H1 (cell line): ENCODE data around the gene HS3ST3B1. TPM values are rescaled to one million over a fixed set of nuclear protein-coding genes. Genes with fewer than 3 reads are reported as not detected.

Experiments used
- CTCF ChIA-PET: fragments of 300-600 bp; sonication (Branson Sonifier 250); formaldehyde crosslinking; loops from one replicate; lab custom pipeline; 2021; ENCODE audit not compliant: partially characterized antibody; lab: Charles Lee
- POLR2A ChIA-PET: fragments of 300-600 bp; sonication (Branson Sonifier 250); formaldehyde crosslinking; loops from one replicate; lab custom pipeline; 2021; ENCODE audit warnings: inconsistent platforms; ENCODE audit not compliant: partially characterized antibody; lab: Charles Lee
- DNase-seq, 2 experiments: peaks; one replicate each; pipeline versions ENCODE4 v3.0.0 to v3.0.0-alpha.2; 2010 to 2022; ENCODE audit warnings: low spot score in 2 of 2, low read depth in 1 of 2, mixed read lengths in 1 of 2
- FAIRE-seq: peaks from 2 replicates; lab custom pipeline; 2011; peaks lifted over from hg19 to GRCh38; lab: Jason Lieb, UNC
- H2AFZ ChIP-seq: 2 replicates; pipeline ENCODE4 v1.8.1; 2012; ENCODE audit warnings: low read length, inconsistent platforms
- H2AK5ac ChIP-seq: 2 replicates; pipeline ENCODE4 v1.6.1; 2013; ENCODE audit warnings: low read depth, low read length
- H2BK120ac ChIP-seq: replicated peaks from 2 replicates; pipeline ENCODE3; 2013; ENCODE audit warnings: low read depth, low read length, inconsistent platforms
- H2BK12ac ChIP-seq: 2 replicates; pipeline ENCODE4 v1.6.1; 2013; ENCODE audit warnings: low read depth, low read length
- H2BK15ac ChIP-seq: 2 replicates; pipeline ENCODE4 v1.6.1; 2013; ENCODE audit warnings: low read length
- H2BK20ac ChIP-seq: 2 replicates; pipeline ENCODE4 v1.6.1; 2013; ENCODE audit warnings: low read length
- H2BK5ac ChIP-seq: 2 replicates; pipeline ENCODE4 v1.6.1; 2013; ENCODE audit warnings: low read depth, low read length
- H3K14ac ChIP-seq: 2 replicates; pipeline ENCODE4 v1.6.1; 2013; ENCODE audit warnings: inconsistent platforms; ENCODE audit not compliant: insufficient read length
- H3K18ac ChIP-seq: 2 replicates; pipeline ENCODE4 v1.6.1; 2013; ENCODE audit warnings: low read length; ENCODE audit errors: extremely low read depth
- H3K23ac ChIP-seq: 2 replicates; pipeline ENCODE4 v1.6.1; 2013; ENCODE audit warnings: inconsistent platforms; ENCODE audit not compliant: insufficient read length
- H3K23me2 ChIP-seq: 2 replicates; pipeline ENCODE4 v1.6.1; 2013; ENCODE audit warnings: low read depth, low read length
- H3K27ac ChIP-seq: 2 replicates; pipeline ENCODE4 v1.6.1; 2011; ENCODE audit warnings: low read depth, low read length, inconsistent platforms
- H3K27me3 ChIP-seq, 4 experiments: replicated peaks in 1 of 4; 1 replicate in 1 of 4; 2 replicates in 3 of 4; pipeline versions ENCODE4 v1.6.1 to v1.8.1; 2011 to 2013; ENCODE audit warnings: low read length in 3 of 4, mild to moderate bottlenecking in 3 of 4, inconsistent platforms in 2 of 4, mixed read lengths in 2 of 4, moderate library complexity in 1 of 4; ENCODE audit not compliant: control insufficient read depth in 3 of 4, insufficient read depth in 3 of 4; ENCODE audit errors: extremely low read depth in 1 of 4
- H3K36me3 ChIP-seq, 4 experiments: 2 replicates each; pipeline versions ENCODE4 v1.6.1 to v1.8.1; 2011 to 2013; ENCODE audit warnings: mild to moderate bottlenecking in 4 of 4, low read length in 3 of 4, moderate library complexity in 2 of 4, control low read depth in 1 of 4, inconsistent platforms in 1 of 4; ENCODE audit not compliant: insufficient read depth in 4 of 4, control insufficient read depth in 2 of 4
- H3K4ac ChIP-seq: replicated peaks from 2 replicates; pipeline ENCODE3; 2013; ENCODE audit warnings: low read length, low read depth, mixed read lengths, inconsistent platforms; ENCODE audit not compliant: insufficient read length
- H3K4me1 ChIP-seq, 4 experiments: replicated peaks in 1 of 4; 1 replicate in 1 of 4; 2 replicates in 3 of 4; pipeline versions ENCODE4 v1.6.1 to v1.8.1; 2011 to 2013; ENCODE audit warnings: low read length in 3 of 4, inconsistent platforms in 2 of 4, mixed read lengths in 1 of 4; ENCODE audit not compliant: insufficient read depth in 4 of 4, control insufficient read depth in 3 of 4
- H3K4me2 ChIP-seq, 2 experiments: 2 replicates each; pipeline versions ENCODE4 v1.6.1 to v1.8.1; 2011 to 2013; ENCODE audit warnings: low read depth in 2 of 2, low read length in 2 of 2, control low read depth in 1 of 2, inconsistent platforms in 1 of 2, mild to moderate bottlenecking in 1 of 2; ENCODE audit not compliant: insufficient read depth in 1 of 2
- H3K4me3 ChIP-seq, 4 experiments: fragments of 200-600, 300-600 bp in 1 of 4; sonication (generic), shearing (Covaris generic), sonication (Bioruptor Twin) in 1 of 4; 2 replicates each; pipeline versions ENCODE4 v1.5.1 to v1.8.1; 2011 to 2016; ENCODE audit warnings: low read length in 4 of 4, low read depth in 3 of 4, control low read depth in 2 of 4, inconsistent platforms in 2 of 4, mild to moderate bottlenecking in 2 of 4, mixed read lengths in 1 of 4, moderate library complexity in 1 of 4; ENCODE audit not compliant: insufficient read depth in 2 of 4; ENCODE audit errors: extremely low read depth in 1 of 4
- H3K56ac ChIP-seq: replicated peaks from 2 replicates; pipeline ENCODE3; 2013; ENCODE audit warnings: low read depth, mild to moderate bottlenecking, mixed read lengths, low read length, inconsistent platforms; ENCODE audit not compliant: insufficient read length
- H3K79me1 ChIP-seq: 2 replicates; pipeline ENCODE4 v1.6.1; 2013; ENCODE audit warnings: low read depth, low read length, control low read depth
- H3K79me2 ChIP-seq, 2 experiments: 2 replicates each; pipeline versions ENCODE4 v1.6.1 to v1.8.1; 2012 to 2013; ENCODE audit warnings: low read length in 2 of 2, mild to moderate bottlenecking in 2 of 2, inconsistent platforms in 1 of 2; ENCODE audit not compliant: insufficient read depth in 2 of 2, control insufficient read depth in 1 of 2
- H3K9ac ChIP-seq, 4 experiments: replicated peaks in 1 of 4; 1 replicate in 1 of 4; 2 replicates in 3 of 4; pipeline versions ENCODE4 v1.6.1 to v1.8.1; 2011 to 2013; ENCODE audit warnings: low read depth in 3 of 4, low read length in 3 of 4, control low read depth in 2 of 4, mild to moderate bottlenecking in 2 of 4, moderate library complexity in 2 of 4, inconsistent platforms in 1 of 4; ENCODE audit errors: extremely low read depth in 1 of 4
- H3K9me3 ChIP-seq, 2 experiments: 2 replicates each; pipeline versions ENCODE4 v1.6.1 to v1.8.1; 2012 to 2013; ENCODE audit warnings: mild to moderate bottlenecking in 2 of 2, moderate library complexity in 2 of 2, control low read depth in 1 of 2, inconsistent platforms in 1 of 2, low read depth in 1 of 2, low read length in 1 of 2, mixed read lengths in 1 of 2; ENCODE audit not compliant: insufficient read depth in 2 of 2
- H4K20me1 ChIP-seq, 2 experiments: replicated peaks in 1 of 2; 2 replicates each; pipeline versions ENCODE3 to v1.8.1; 2011 to 2013; ENCODE audit warnings: inconsistent platforms in 2 of 2, low read length in 2 of 2, mild to moderate bottlenecking in 1 of 2; ENCODE audit not compliant: insufficient read depth in 2 of 2, control insufficient read depth in 1 of 2
- H4K5ac ChIP-seq: 2 replicates; pipeline ENCODE4 v1.6.1; 2013; ENCODE audit warnings: low read length, low read depth, mixed read lengths, inconsistent platforms; ENCODE audit not compliant: insufficient read length
- H4K8ac ChIP-seq: 2 replicates; pipeline ENCODE4 v1.8.0; 2013; ENCODE audit warnings: mild to moderate bottlenecking, moderate library complexity, low read length, inconsistent platforms; ENCODE audit not compliant: insufficient read depth; ENCODE audit errors: extremely low read depth
- H4K91ac ChIP-seq: replicated peaks from 2 replicates; pipeline ENCODE3; 2013; ENCODE audit warnings: low read length, mixed read lengths, inconsistent platforms; ENCODE audit not compliant: insufficient read length
- BACH1 ChIP-seq: IDR thresholded peaks from 2 replicates; pipeline ENCODE4 v1.6.1; 2012; ENCODE audit warnings: low read length, improper control_type of control experiment
- EZH2 ChIP-seq: fragments of 200-600 bp; sonication (generic); IDR thresholded peaks from 2 replicates; pipeline ENCODE4 v1.7.1; 2012; ENCODE audit warnings: low read depth, mild to moderate bottlenecking, moderate library complexity, low read length, inconsistent platforms; ENCODE audit not compliant: severe bottlenecking
- KDM4A ChIP-seq: IDR thresholded peaks from one replicate; pipeline ENCODE4 v1.7.1; 2012; ENCODE audit warnings: low read depth, mild to moderate bottlenecking, moderate library complexity, low read length, inconsistent platforms; ENCODE audit not compliant: severe bottlenecking
- WGBS, 2 experiments: shearing (Covaris generic) in 1 of 2; methylation state at CpG; one replicate each; pipeline versions ENCODE4 v1.1.6 to v1.1.7; 2013 to 2015; ENCODE audit warnings: low lambda C conversion rate in 2 of 2, mixed read lengths in 2 of 2, inconsistent platforms in 1 of 2, low coverage in 1 of 2, missing lambda C conversion rate in 1 of 2; ENCODE audit not compliant: insufficient replicate concordance in 2 of 2, insufficient coverage in 1 of 2, insufficient read length in 1 of 2; ENCODE audit errors: extremely low coverage in 1 of 2, missing lambda C conversion rate in 1 of 2; 5-methylcytosine and 5-hydroxymethylcytosine counted together
- polyA plus RNA-seq, 7 experiments: library from polyadenylated mRNA; depleted of rRNA in 3 of 7; stranded (reverse) in 5 of 7; unstranded in 2 of 7; fragments of >200 nt in 5 of 7; fragments of 200-250 nt in 2 of 7; gene quantifications; 1 replicate in 5 of 7; 2 replicates in 1 of 7; 4 replicates in 1 of 7; pipeline versions ENCODE4 v1.2.1 to v1.2.3, GENCODE V29; 2011 to 2013; ENCODE audit warnings: missing spikeins in 2 of 7, mixed read lengths in 2 of 7
- total RNA-seq: library from RNA; stranded (reverse); fragmentation: NEBNext Ultra II Directional; extraction: Animal tissue kit (Norgen Biotek cat#: 25700); gene quantifications from 2 replicates; pipeline ENCODE4 v1.2.1, GENCODE V29; 2021

The HS3ST3B1 gene
- total and polyA plus RNA-seq, 2 of the 8 experiments (the other 6 are each of a cell fraction or from before 2014, with no cell fraction given): 4.7 to 14.4 TPM

GRCh38 chr17:14310605-14311004 lies 9.7 kb downstream of the HS3ST3B1 start:
- no peaks in the 10 kb centered on the region for H3K9me3 ChIP-seq
- peaks cover 6 to 32% (median 16%) of the 10 kb centered on the region in 4 experiments for H3K4me1 ChIP-seq
- POLR2A ChIA-PET: interaction anchor here (0.6 to 2.4 kb wide), 3 partner anchors 8 to 258 kb away, joined by 4 to 12 read pairs (median 4); partner anchors contain the start of gene HS3ST3B1

More at GRCh38 chr17:14310605-14311004, 9.7 kb downstream of the HS3ST3B1 start:
- CTCF ChIA-PET: interaction anchor here (0.5 to 1.0 kb wide), 3 partner anchors 10 to 675 kb away, joined by 3 to 5 read pairs (median 3); no protein-coding TSS in a partner anchor
- no peak overlapping the region for H2BK12ac ChIP-seq
- no peak overlapping the region for H3K23ac ChIP-seq
- H4K91ac ChIP-seq: no peak overlapping the region
- peak overlapping the region in 3 of 4 experiments; percentile 55 to 81 (median 70); a peak in 6 of 8 replicates for H3K4me3 ChIP-seq
- H4K8ac ChIP-seq: no peak overlapping the region
- FAIRE-seq (no peak), DNase-seq (peak in 1 of 2 experiments; percentile 45)
- H3K27me3 ChIP-seq: peaks cover 0 to under 1% (median 0%) of the 10 kb centered on the region in 4 experiments; a peak in 2 of 7 replicates
- peak overlapping the region; percentile 95 to 99 for H3K4me2 ChIP-seq
- peak overlapping the region; percentile 73; the same call in 1 of the 2 replicates for H2BK15ac ChIP-seq
- H2AFZ ChIP-seq: no peak overlapping the region
- H3K9ac ChIP-seq: peak overlapping the region in 1 of 4 experiments; percentile 19; a peak in 2 of 7 replicates
- H2BK120ac ChIP-seq: no peak overlapping the region
- peaks cover 15% of the 10 kb centered on the region for H3K23me2 ChIP-seq
- H2BK5ac ChIP-seq: no peak overlapping the region
- no peak overlapping the region for H2AK5ac ChIP-seq
- no peak overlapping the region for H3K56ac ChIP-seq
- 57% methylated on average over 7 of the region's 7 CpGs; no CpG with 5 or more reads in 1 of the 2 experiments for WGBS, 2 experiments
- peaks cover 5% of the 10 kb centered on the region; the same call in 1 of the 2 replicates for H3K79me1 ChIP-seq
- H3K4ac ChIP-seq: peak overlapping the region; percentile 6
- peaks cover 0 to under 1% of the 10 kb centered on the region in 2 experiments for H4K20me1 ChIP-seq
- H4K5ac ChIP-seq: no peak overlapping the region
- TF ChIP-seq KDM4A: no peak
- TF ChIP-seq EZH2: no peak
- TF ChIP-seq BACH1: no peak
- H3K36me3 ChIP-seq: no peaks in the 10 kb centered on the region; a peak in 1 of 8 replicates
- H3K27ac ChIP-seq: no peak overlapping the region
- H2BK20ac ChIP-seq: peak overlapping the region; percentile 51; the same call in 1 of the 2 replicates
- H3K18ac ChIP-seq: no peak overlapping the region
- peaks cover 0 to 72% of the 10 kb centered on the region in 2 experiments; a peak in 2 of 4 replicates for H3K79me2 ChIP-seq
- H3K14ac ChIP-seq: no peak overlapping the region
